ENCODE data around the gene PUM1.

DNA sequence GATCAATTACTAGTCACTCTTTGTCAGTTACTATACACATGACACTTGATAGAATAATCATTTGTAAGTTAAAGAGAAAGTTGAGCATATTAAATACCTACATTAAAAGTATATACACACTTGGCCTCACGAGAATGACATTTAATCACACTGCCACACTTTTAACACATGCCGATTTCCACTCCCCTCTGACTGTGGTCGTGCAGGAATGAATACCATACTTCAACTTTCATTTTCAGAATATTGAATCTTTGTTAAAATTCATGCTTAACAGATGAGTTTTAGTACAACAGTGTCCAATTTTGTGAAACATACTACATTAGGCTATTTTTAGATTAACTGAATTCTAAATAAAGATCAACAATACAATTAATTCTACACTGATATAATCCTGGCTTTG, 78.8 kb downstream of the PUM1 start:
- TF ChIP-seq CTCF (IDR thresholded peaks at IDR 0.05) (no peak), POLR2A (IDR thresholded peaks at IDR 0.05) (no peak)

All from prostate gland (tissue), 2 donors.